Measurements from ENCODE around the gene TUBE1.

TUBE1 gene

GRCh38 chr6:112066606-112067005, 20.7 kb downstream of the TUBE1 start:
- Histone ChIP-seq H3K36me3 (ENCODE audit: control insufficient read depth, insufficient read depth, low read length) (no peaks in the 10 kb centered on the region), H3K27ac (peak overlapping the region; percentile 2)
- TF ChIP-seq CTCF (IDR thresholded peaks at IDR 0.05), result no peak

GRCh38 chr6:112065426-112065986, 21.8 kb downstream of the TUBE1 start:
- Histone ChIP-seq H3K4me1 (peaks cover 10% of the 10 kb centered on the region), H3K4me2 (ENCODE audit: low read length) (no peak overlapping the region), H3K36me3 (ENCODE audit: control insufficient read depth, insufficient read depth, low read length) (no peaks in the 10 kb centered on the region), H3K27ac (no peak overlapping the region), H3K4me3 (ENCODE audit: low read depth, low read length) (no peak overlapping the region), H3K27me3 (ENCODE audit: control insufficient read depth, insufficient read depth, low read length) (no peaks in the 10 kb centered on the region), H3K9ac (no peak overlapping the region), H3K9me3 (ENCODE audit: control insufficient read depth, low read length) (no peaks in the 10 kb centered on the region), H2AFZ (peak overlapping the region; percentile 12), H3K79me2 (no peaks in the 10 kb centered on the region)
- no peak for TF ChIP-seq CTCF (IDR thresholded peaks at IDR 0.05)

More at GRCh38 chr6:112066606-112067005, 20.7 kb downstream of the TUBE1 start:
- no peak overlapping the region for H3K4me2 ChIP-seq (ENCODE audit: low read length)
- no peaks in the 10 kb centered on the region for H3K9me3 ChIP-seq (ENCODE audit: control insufficient read depth, low read length)
- peak overlapping the region; percentile 29 for H2AFZ ChIP-seq
- H3K79me2 ChIP-seq, result no peaks in the 10 kb centered on the region
- H3K4me1 ChIP-seq, result peaks cover 10% of the 10 kb centered on the region
- H3K4me3 ChIP-seq (ENCODE audit: low read depth, low read length), result no peak overlapping the region
- H3K27me3 ChIP-seq (ENCODE audit: control insufficient read depth, insufficient read depth, low read length), result no peaks in the 10 kb centered on the region
- H3K9ac ChIP-seq, result no peak overlapping the region

- no peak overlapping the region for H3K4me2 ChIP-seq (ENCODE audit: low read length)
- H3K36me3 ChIP-seq (ENCODE audit: control insufficient read depth, insufficient read depth, low read length), result no peaks in the 10 kb centered on the region
- H3K27me3 ChIP-seq (ENCODE audit: control insufficient read depth, insufficient read depth, low read length), result no peaks in the 10 kb centered on the region
- H3K27ac ChIP-seq, result no peak overlapping the region
- H3K9me3 ChIP-seq (ENCODE audit: control insufficient read depth, low read length), result no peaks in the 10 kb centered on the region
- no peak overlapping the region for H3K9ac ChIP-seq
- H3K4me3 ChIP-seq (ENCODE audit: low read depth, low read length), result no peak overlapping the region
- H3K79me2 ChIP-seq, result no peaks in the 10 kb centered on the region
- no peak overlapping the region for H2AFZ ChIP-seq
- no peak for TF ChIP-seq CTCF (IDR thresholded peaks at IDR 0.05)
- H3K4me1 ChIP-seq, result peaks cover 10% of the 10 kb centered on the region
Observed at GRCh38 chr6:112062966-112063365, 24.3 kb downstream of the TUBE1 start.

- Histone ChIP-seq H3K4me1 (peaks cover 10% of the 10 kb centered on the region), H3K4me2 (ENCODE audit: low read length) (no peak overlapping the region), H3K36me3 (ENCODE audit: control insufficient read depth, insufficient read depth, low read length) (no peaks in the 10 kb centered on the region), H3K9ac (no peak overlapping the region), H3K27me3 (ENCODE audit: control insufficient read depth, insufficient read depth, low read length) (no peaks in the 10 kb centered on the region), H3K4me3 (ENCODE audit: low read depth, low read length) (no peak overlapping the region), H2AFZ (no peak overlapping the region), H3K79me2 (no peaks in the 10 kb centered on the region), H3K27ac (no peak overlapping the region), H3K9me3 (ENCODE audit: control insufficient read depth, low read length) (no peaks in the 10 kb centered on the region)
- no peak for TF ChIP-seq CTCF (IDR thresholded peaks at IDR 0.05)
Observed at GRCh38 chr6:112061605-112062004, 25.7 kb downstream of the TUBE1 start.
